Testis (tissue), 3 donors: ENCODE measurements around the gene C1QTNF8. TPM values are rescaled to one million over a fixed set of nuclear protein-coding genes. Genes with fewer than 3 reads are reported as not detected.

Experiments used
- DNase-seq: peaks from one replicate; pipeline ENCODE4 v3.0.0-alpha.2; 2019
- H3K27ac ChIP-seq, 2 donors: fragments of 200-600 bp; sonication (generic); one replicate each; pipeline ENCODE4 v1.5.1; 2019
- H3K27me3 ChIP-seq: fragments of 200-600 bp; sonication (generic); one replicate; pipeline ENCODE4 v1.5.1; 2019
- H3K36me3 ChIP-seq: fragments of 200-600 bp; sonication (generic); one replicate; pipeline ENCODE4 v1.5.1; 2017; ENCODE audit warnings: low read depth; ENCODE audit errors: missing control alignments
- H3K4me1 ChIP-seq: fragments of 200-600 bp; sonication (generic); one replicate; pipeline ENCODE4 v1.5.1; 2019
- H3K4me3 ChIP-seq, 2 donors: fragments of 200-600 bp; sonication (generic); one replicate each; pipeline ENCODE4 v1.5.1; 2017 to 2019
- H3K9me3 ChIP-seq: fragments of 200-600 bp; sonication (generic); one replicate; pipeline ENCODE4 v1.5.1; 2017
- CTCF ChIP-seq, 3 experiments: fragments of 450-650 bp in 2 of 3; fragments of 200-600 bp in 1 of 3; sonication (generic) in 1 of 3; IDR thresholded peaks; one replicate each; pipeline ENCODE4 v1.5.1; 2016 to 2019; ENCODE audit warnings: antibody characterized with exemption in 3 of 3, mild to moderate bottlenecking in 2 of 3, moderate library complexity in 1 of 3
- POLR2A ChIP-seq: fragments of 450-650 bp; IDR thresholded peaks from one replicate; pipeline ENCODE4 v1.6.1; 2017; ENCODE audit warnings: antibody characterized with exemption, mild to moderate bottlenecking, moderate library complexity
- WGBS, 2 donors: methylation state at CpG; one replicate each; pipeline ENCODE4 v1.1.5; 2018; 5-methylcytosine and 5-hydroxymethylcytosine counted together
- intact Hi-C: fragments of 100-400 bp; cut with DNase I; formaldehyde crosslinking; loops from one replicate; pipeline ENCODE4 v1.15.1; 2023; ENCODE audit warnings: low total_unique reads
- polyA plus RNA-seq: library from polyadenylated mRNA; stranded (reverse); fragments of 350-450 nt; fragmentation: Illumina TruSeq; extraction: RNeasy Lipid Tissue Mini Kit (QIAGEN cat#74804); gene quantifications from one replicate; pipeline ENCODE4 v1.2.3, GENCODE V29; 2014; ENCODE audit warnings: low read depth, low replicate concordance; ENCODE audit not compliant: insufficient read depth
- total RNA-seq, 2 donors: library from RNA; depleted of rRNA; stranded (reverse); fragments of >200 nt; gene quantifications; one replicate each; pipeline ENCODE4 v1.2.3, GENCODE V29; 2016

The C1QTNF8 gene
- total and polyA plus RNA-seq, 3 donors from 2014 or later, result 1.3 to 2.7 TPM; not detected in 1

- no peaks in the 10 kb centered on the region for H3K4me1 ChIP-seq
- no peak for DNase-seq
- TF ChIP-seq POLR2A (no peak), CTCF (IDR thresholded peaks at IDR 0.05) (no peak)
- no peak overlapping the region for H3K4me3 ChIP-seq
- H3K9me3 ChIP-seq, result no peaks in the 10 kb centered on the region
- H3K27me3 ChIP-seq, result no peaks in the 10 kb centered on the region
- WGBS, 2 donors, result 85 to 91% methylated on average over 10 to 15 of the region's 15 CpGs
- H3K36me3 ChIP-seq, result no peaks in the 10 kb centered on the region
- no peak overlapping the region for H3K27ac ChIP-seq
- intact Hi-C loops, result no loop called here
These were observed 36.4 kb upstream of the C1QTNF8 start for GRCh38 chr16:1132431-1132830.

GRCh38 chr16:1131378-1131994, 35.4 kb upstream of the C1QTNF8 start:
- 93 to 94% methylated on average over 3 to 35 of the region's 35 CpGs for WGBS, 2 donors
- Histone ChIP-seq H3K27ac (no peak overlapping the region), H3K4me1 (no peaks in the 10 kb centered on the region), H3K4me3 (no peak overlapping the region), H3K9me3 (no peaks in the 10 kb centered on the region), H3K27me3 (no peaks in the 10 kb centered on the region), H3K36me3 (no peaks in the 10 kb centered on the region)
- intact Hi-C loops, result no loop called here
- TF ChIP-seq POLR2A, result no peak
- no peak for TF ChIP-seq CTCF (IDR thresholded peaks at IDR 0.05)
- DNase-seq, result no peak

- no peak for DNase-seq
- no peaks in the 10 kb centered on the region for H3K4me1 ChIP-seq
- intact Hi-C loops, result no loop called here
- no peak for TF ChIP-seq CTCF (IDR thresholded peaks at IDR 0.05)
- TF ChIP-seq POLR2A, result no peak
- H3K4me3 ChIP-seq, result no peak overlapping the region
- no peak overlapping the region for H3K27ac ChIP-seq
- no peaks in the 10 kb centered on the region for H3K9me3 ChIP-seq
- H3K27me3 ChIP-seq, result no peaks in the 10 kb centered on the region
- WGBS, 2 donors, result 85 to 90% methylated on average over 2 to 8 of the region's 8 CpGs
- H3K36me3 ChIP-seq, result no peaks in the 10 kb centered on the region
These were observed 34.3 kb upstream of the C1QTNF8 start for GRCh38 chr16:1130382-1130781.

GRCh38 chr16:1129106-1129960, 33.3 kb upstream of the C1QTNF8 start:
- H3K27me3 ChIP-seq, result no peaks in the 10 kb centered on the region
- H3K36me3 ChIP-seq, result no peaks in the 10 kb centered on the region
- no peaks in the 10 kb centered on the region for H3K9me3 ChIP-seq
- H3K4me3 ChIP-seq, result no peak overlapping the region
- intact Hi-C loops, result no loop called here
- TF ChIP-seq POLR2A (no peak), CTCF (IDR thresholded peaks at IDR 0.05) (no peak)
- no peak overlapping the region for H3K27ac ChIP-seq
- no peak for DNase-seq
- WGBS, 2 donors, result 92 to 94% methylated on average over 6 to 48 of the region's 48 CpGs
- H3K4me1 ChIP-seq, result no peaks in the 10 kb centered on the region
